Prostate gland (tissue), 2 donors: Measurements from ENCODE around the gene GJB5. TPM values are rescaled to one million over a fixed set of nuclear protein-coding genes. Genes with fewer than 3 reads are reported as not detected.

ENCODE experiments used
- DNase-seq: peaks from one replicate; pipeline ENCODE4 v3.0.0-alpha.2; 2019; ENCODE audit warnings: low spot score
- H3K27ac ChIP-seq, 2 donors: fragments of 200-600 bp; sonication (generic); 2 replicates each; pipeline ENCODE4 v1.5.1; 2017 to 2019
- H3K27me3 ChIP-seq: fragments of 200-600 bp; sonication (generic); replicated peaks from 2 replicates; pipeline ENCODE4 v1.5.1; 2019; ENCODE audit not compliant: insufficient read depth
- H3K36me3 ChIP-seq, 2 donors: fragments of 200-600 bp; sonication (generic); 1 replicate in 1 of 2; 2 replicates in 1 of 2; pipeline versions ENCODE4 v1.5.1 to v1.8.1; 2017 to 2019
- H3K4me1 ChIP-seq: fragments of 200-600 bp; sonication (generic); replicated peaks from 2 replicates; pipeline ENCODE4 v1.5.1; 2019
- H3K4me3 ChIP-seq, 2 donors: fragments of 200-600 bp; sonication (generic); 2 replicates each; pipeline ENCODE4 v1.5.1; 2017 to 2019
- H3K9me3 ChIP-seq: fragments of 200-600 bp; sonication (generic); 2 replicates; pipeline ENCODE4 v1.5.1; 2017
- CTCF ChIP-seq, 4 experiments: fragments of 200-600 bp in 2 of 4; fragments of 450-650 bp in 2 of 4; sonication (generic) in 2 of 4; IDR thresholded peaks; 1 replicate in 3 of 4; 2 replicates in 1 of 4; pipeline ENCODE4 v1.5.1; 2016 to 2019; ENCODE audit warnings: antibody characterized with exemption in 4 of 4, mild to moderate bottlenecking in 2 of 4, moderate library complexity in 2 of 4
- POLR2A ChIP-seq: fragments of 450-650 bp; IDR thresholded peaks from one replicate; pipeline ENCODE4 v1.6.1; 2016; ENCODE audit warnings: antibody characterized with exemption, mild to moderate bottlenecking
- POLR2AphosphoS5 ChIP-seq: sonication (generic); formaldehyde crosslinking; IDR thresholded peaks from one replicate; pipeline ENCODE4 v1.6.1; 2017; ENCODE audit warnings: antibody characterized with exemption
- WGBS: methylation state at CpG from one replicate; pipeline ENCODE4 v1.1.5; 2018; 5-methylcytosine and 5-hydroxymethylcytosine counted together
- intact Hi-C: fragments of 100-400 bp; cut with DNase I; formaldehyde crosslinking; loops from one replicate; pipeline ENCODE4 v1.14.2; 2022
- total RNA-seq, 2 donors: library from RNA; depleted of rRNA; stranded (reverse); fragments of >200 nt; gene quantifications; one replicate each; pipeline ENCODE4 v1.1.0, GENCODE V29; 2016

Gene GJB5
- total RNA-seq, 2 donors from 2014 or later, result 6.5 to 6.9 TPM

GRCh38 chr1:34794001-34794789 lies 39.3 kb downstream of the GJB5 start:
- intact Hi-C loops, result no loop called here
- Histone ChIP-seq H3K4me3 (no peak overlapping the region), H3K4me1 (no peaks in the 10 kb centered on the region), H3K9me3 (no peaks in the 10 kb centered on the region), H3K27ac (no peak overlapping the region), H3K27me3 (peaks cover 6% of the 10 kb centered on the region), H3K36me3 (no peaks in the 10 kb centered on the region)
- 88% methylated on average over 40 of the region's 40 CpGs for WGBS
- TF ChIP-seq POLR2AphosphoS5 (no peak), POLR2A (no peak), CTCF (IDR thresholded peaks at IDR 0.05) (no peak)
- DNase-seq, result no peak

- intact Hi-C loops, result no loop called here
- H3K9me3 ChIP-seq, result no peaks in the 10 kb centered on the region
- H3K4me3 ChIP-seq, result no peak overlapping the region
- peaks cover 6% of the 10 kb centered on the region for H3K27me3 ChIP-seq
- no peak for DNase-seq
- no peaks in the 10 kb centered on the region for H3K36me3 ChIP-seq
- TF ChIP-seq POLR2A (no peak), CTCF (IDR thresholded peaks at IDR 0.05) (no peak), POLR2AphosphoS5 (no peak)
- 90% methylated on average over 12 of the region's 12 CpGs for WGBS
- H3K4me1 ChIP-seq, result no peaks in the 10 kb centered on the region
- no peak overlapping the region for H3K27ac ChIP-seq
These were observed 39.9 kb downstream of the GJB5 start for GRCh38 chr1:34794790-34795180.

- 77% methylated on average over 6 of the region's 6 CpGs for WGBS
- H3K27ac ChIP-seq, result no peak overlapping the region
- TF ChIP-seq POLR2A, result no peak
- TF ChIP-seq CTCF (IDR thresholded peaks at IDR 0.05), result no peak
- TF ChIP-seq POLR2AphosphoS5, result no peak
- H3K9me3 ChIP-seq, result no peaks in the 10 kb centered on the region
- no peaks in the 10 kb centered on the region for H3K4me1 ChIP-seq
- H3K36me3 ChIP-seq, result no peaks in the 10 kb centered on the region
- intact Hi-C loops, result no loop called here
- H3K4me3 ChIP-seq, result no peak overlapping the region
- H3K27me3 ChIP-seq, result peaks cover 6% of the 10 kb centered on the region
- no peak for DNase-seq
These were observed 41.1 kb downstream of the GJB5 start for GRCh38 chr1:34795916-34796315.

- Histone ChIP-seq H3K4me1 (no peaks in the 10 kb centered on the region), H3K9me3 (no peaks in the 10 kb centered on the region), H3K4me3 (no peak overlapping the region), H3K27ac (no peak overlapping the region), H3K36me3 (no peaks in the 10 kb centered on the region), H3K27me3 (peaks cover 6% of the 10 kb centered on the region)
- no peak for DNase-seq
- no peak for TF ChIP-seq CTCF (IDR thresholded peaks at IDR 0.05)
- no peak for TF ChIP-seq POLR2A
- TF ChIP-seq POLR2AphosphoS5, result no peak
- intact Hi-C loops, result no loop called here
- WGBS, result 86% methylated on average over 6 of the region's 6 CpGs
These were observed 42.1 kb downstream of the GJB5 start for GRCh38 chr1:34796990-34797389.

- H3K4me1 ChIP-seq, result no peaks in the 10 kb centered on the region
These were observed 45.4 kb downstream of the GJB5 start for GRCh38 chr1:34800214-34800613.

More at GRCh38 chr1:34800214-34800613, 45.4 kb downstream of the GJB5 start:
- TF ChIP-seq CTCF (IDR thresholded peaks at IDR 0.05) (no peak), POLR2A (no peak), POLR2AphosphoS5 (no peak)
- intact Hi-C loops, result no loop called here
- DNase-seq, result no peak
- Histone ChIP-seq H3K27me3 (no peaks in the 10 kb centered on the region), H3K36me3 (no peaks in the 10 kb centered on the region), H3K4me3 (no peak overlapping the region), H3K9me3 (no peaks in the 10 kb centered on the region), H3K27ac (no peak overlapping the region)
- 86% methylated on average over 6 of the region's 6 CpGs for WGBS
